GM19397 (cell line): ENCODE results near the gene WIPF3.
A peak's percentile ranks its signal among the peaks of the same experiment; 100 is the strongest.

Experiments used
- ATAC-seq: cut with Tn5 transposase; IDR thresholded peaks from one replicate; pipeline ENCODE4 v1.9.1; 2021; ENCODE audit warnings: mild to moderate bottlenecking, moderate library complexity; ENCODE audit not compliant: unreplicated experiment

WIPF3 gene

DNA sequence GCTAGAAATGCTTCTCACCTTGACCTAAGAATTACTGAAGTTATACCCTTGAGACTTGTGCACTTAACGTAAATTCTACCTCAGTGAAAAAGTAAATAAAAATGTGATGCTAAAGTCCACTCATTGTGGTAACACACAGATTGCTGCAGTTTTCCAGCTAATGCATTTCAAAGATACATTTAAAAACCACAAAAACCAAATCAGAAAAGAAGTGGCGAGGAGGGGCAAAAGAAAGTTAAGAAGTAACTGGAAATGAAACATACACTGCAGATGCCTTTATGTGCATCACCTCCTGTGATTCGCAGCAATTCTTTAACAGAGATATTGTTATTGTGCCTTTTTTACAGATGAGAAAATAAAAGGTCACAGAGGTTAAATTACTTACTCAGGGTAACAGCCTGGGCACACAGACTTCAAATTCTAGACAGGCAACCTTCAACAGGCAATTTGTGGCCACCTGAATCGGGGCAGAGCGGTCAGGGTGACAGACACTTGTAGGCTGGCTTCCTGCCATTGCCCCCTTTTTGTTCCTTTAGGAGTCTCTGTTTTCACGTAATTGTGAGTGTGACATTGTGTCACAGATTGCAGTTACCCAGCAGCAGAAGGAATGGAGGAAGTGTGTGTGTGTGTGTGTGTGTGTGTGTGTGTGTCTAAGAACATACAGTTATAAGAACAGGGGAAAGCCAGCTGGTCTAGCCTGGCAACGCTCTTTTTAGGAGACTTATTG, 1.9 kb downstream of the WIPF3 start:
- no peak for ATAC-seq

DNA sequence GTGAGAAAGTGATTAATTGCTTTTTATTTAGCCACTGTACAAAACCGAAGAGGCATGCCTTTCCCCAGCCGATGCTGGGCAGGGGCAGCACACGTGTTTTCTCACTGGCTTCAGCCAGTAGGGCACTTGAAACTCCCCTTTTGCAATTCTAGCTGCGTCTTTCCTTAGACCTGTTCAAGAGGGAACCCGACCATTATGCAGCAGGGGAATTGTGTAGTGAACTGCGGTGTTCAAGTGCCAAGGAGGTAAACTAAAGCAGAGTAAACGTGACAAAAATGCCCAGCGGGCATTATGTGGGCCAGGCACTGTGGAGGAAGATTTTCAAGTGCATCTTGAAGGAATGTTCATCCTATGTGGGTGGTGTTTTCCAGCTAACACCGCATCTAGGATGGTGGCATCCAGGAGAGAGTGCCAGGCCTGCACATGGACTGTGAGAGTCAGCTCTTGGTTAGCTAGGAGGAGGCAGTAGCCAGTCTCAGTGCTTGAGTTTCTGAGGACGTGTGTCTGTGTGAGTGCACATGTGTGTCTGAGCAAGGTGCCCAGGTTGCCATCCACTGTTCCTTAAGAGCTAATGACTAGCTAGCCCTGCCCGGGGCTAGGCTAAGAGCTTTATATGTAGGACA, 3.3 kb downstream of the WIPF3 start:
- ATAC-seq = no peak

- ATAC-seq = no peak
Measured at GRCh38 chr7:29810297-29810696, 4.0 kb downstream of the WIPF3 start.

GRCh38 chr7:29810813-29811482, 4.6 kb downstream of the WIPF3 start:
- ATAC-seq = no peak

GRCh38 chr7:29811586-29811985, 5.3 kb downstream of the WIPF3 start:
- ATAC-seq = no peak

GRCh38 chr7:29812185-29812876, 6.0 kb downstream of the WIPF3 start:
- ATAC-seq = no peak

GRCh38 chr7:29815181-29816105, 9.1 kb downstream of the WIPF3 start:
- ATAC-seq = no peak

DNA sequence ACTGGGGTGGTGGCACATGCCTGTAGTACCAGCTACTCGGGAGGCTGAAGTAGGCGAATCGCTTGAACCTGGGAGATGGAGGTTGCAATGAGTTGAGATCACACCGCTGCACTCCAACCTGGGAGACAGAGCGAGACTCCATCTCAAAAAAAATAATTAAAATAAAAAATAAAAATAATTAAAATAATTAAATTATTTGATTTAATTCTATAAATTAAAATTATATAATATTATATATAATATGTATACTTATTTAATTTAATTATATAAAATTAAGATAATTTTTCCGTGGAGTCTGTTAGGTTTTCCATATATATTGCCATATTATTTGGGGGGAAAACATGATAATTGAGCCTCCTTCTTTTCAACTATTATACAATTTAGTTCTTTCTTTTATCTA, 12.0 kb downstream of the WIPF3 start:
- no peak for ATAC-seq

DNA sequence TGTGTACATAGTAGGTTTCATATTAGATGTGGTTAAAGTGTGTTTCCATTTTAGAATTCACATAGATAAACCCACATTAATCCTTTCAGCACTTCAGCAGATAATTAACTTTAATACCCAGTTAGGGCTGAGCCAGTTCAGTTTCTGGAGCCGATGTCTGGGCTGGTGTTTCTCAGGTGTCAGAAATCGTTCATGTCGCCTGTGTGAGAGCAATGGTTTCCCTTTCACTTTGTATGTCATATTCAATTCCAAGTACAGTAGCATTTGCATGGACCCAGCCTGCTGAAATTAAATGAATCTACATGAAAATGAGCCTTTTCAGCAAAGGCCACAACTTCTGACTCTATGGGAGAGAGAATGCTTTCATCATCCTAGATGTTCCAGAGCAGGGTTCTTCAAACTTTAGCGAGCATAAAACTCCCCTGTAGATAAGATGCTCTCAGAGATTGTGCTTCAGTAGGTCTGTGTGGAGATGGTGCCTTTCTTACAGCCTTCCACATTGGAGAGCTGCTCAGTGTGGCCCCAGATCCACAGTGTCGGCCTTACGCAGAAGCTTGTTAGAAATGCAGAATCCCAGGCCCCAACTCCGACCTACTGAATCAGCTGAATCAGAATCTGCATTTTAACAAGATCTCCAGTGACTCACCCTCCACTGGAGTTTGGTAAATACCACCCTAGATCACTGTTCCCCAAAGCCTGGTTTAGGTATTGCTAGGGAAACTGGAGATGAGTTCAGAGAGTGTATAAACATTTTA, 19.6 kb downstream of the WIPF3 start:
- ATAC-seq = peak; percentile 89

- ATAC-seq = no peak
Measured at GRCh38 chr7:29826530-29826822, 20.2 kb downstream of the WIPF3 start.

- no peak for ATAC-seq
Measured at GRCh38 chr7:29826904-29827303, 20.6 kb downstream of the WIPF3 start.

DNA sequence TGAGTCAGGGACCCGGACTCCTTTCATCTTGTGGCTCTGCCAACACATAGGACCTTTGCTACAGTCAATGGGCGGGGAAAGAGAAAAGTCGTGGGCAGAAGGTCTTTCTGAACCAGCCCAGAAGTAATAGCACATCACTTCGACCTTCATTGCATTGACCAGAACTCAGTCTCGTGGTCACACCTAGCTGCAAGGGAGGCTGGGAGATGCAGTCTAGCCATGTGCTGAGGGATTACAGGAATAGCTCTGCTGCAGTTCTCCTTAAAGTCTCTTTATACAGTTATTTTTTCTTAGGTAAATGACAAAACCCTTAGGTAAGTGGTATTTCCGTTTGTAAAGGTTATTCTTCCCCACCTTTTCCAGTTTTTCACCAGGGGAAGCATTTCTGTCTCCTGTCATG, 25.4 kb downstream of the WIPF3 start:
- ATAC-seq = no peak

- no peak for ATAC-seq
Measured at GRCh38 chr7:29833929-29834328, 27.6 kb downstream of the WIPF3 start.

DNA sequence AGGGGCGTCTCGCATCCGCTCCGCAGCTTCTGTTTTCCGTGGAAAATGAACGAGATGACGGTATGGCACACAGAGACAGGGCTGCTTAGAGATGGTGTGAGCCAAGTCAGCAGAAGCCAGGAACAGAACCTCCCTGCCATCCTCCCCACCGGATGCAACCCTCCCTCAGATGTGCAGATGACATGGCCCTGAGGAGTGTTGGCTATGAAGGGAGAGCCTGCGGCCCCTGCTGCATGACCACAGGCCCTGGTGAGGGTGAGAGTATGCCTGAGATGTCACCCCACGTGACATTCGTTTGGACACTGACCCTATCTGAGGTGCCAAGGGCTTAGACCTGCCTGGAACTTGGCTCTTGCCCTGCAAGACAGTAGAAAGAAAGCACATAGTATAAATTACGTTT, 29.4 kb downstream of the WIPF3 start:
- no peak for ATAC-seq

DNA sequence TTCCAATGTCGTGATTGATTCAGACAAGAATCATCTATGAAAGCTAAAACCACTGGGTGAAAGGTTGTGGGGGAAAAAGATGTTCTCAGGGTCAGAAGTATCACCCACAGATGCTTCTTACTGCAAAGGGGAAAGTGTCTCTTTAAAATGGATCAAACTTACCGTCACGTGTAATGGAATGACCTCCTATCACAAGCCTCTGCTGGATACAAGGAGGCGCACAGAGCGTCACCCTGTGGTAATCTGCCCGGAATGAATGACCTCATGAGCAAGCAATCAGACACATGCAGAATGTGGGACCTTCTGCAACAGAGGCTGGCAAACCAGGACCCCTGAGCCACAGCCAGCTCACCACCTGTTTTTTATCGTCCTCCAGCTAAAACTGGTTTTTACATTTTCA, 33.0 kb downstream of the WIPF3 start:
- ATAC-seq = no peak

DNA sequence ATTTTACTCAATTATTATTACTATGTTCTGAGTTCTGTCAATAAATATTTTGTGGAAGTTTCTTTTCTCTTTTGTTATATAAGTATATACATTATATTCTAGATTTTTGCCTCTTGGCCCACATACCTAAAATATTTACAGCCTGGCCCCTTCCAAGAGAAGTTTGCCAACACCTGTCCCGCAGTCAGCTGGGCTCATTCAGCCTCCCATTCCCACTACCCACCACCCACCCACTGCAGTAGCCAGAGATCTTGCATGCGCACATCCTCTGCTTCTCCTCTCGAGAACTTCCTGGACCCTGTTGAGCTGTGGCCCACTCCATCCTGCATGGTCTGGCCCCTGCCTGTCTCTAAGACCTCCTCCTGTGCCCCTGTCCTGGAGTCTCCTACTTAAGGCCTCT, 33.6 kb downstream of the WIPF3 start:
- ATAC-seq = no peak

DNA sequence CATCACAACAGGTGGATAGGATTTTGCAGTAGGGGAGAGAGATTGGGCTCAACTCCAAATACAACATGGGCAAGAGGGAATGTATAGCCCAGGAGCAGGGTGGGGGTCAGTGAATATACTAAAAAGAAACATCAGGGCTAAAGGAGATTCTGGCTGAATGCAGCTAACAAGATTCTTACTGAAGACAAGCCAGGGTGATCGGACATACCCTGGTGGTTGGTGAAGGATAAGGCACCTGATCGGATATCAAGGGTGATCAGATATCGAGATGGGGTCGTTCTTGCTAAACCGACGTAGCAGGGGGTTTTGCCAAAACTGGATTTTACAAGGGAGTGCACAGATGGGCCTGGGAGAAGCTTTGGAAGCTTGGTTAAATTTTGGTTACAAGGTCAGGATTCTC, 34.4 kb downstream of the WIPF3 start:
- ATAC-seq = no peak

- no peak for ATAC-seq
Measured at GRCh38 chr7:29841926-29842701, 35.8 kb downstream of the WIPF3 start.

GRCh38 chr7:29843093-29843492, 36.8 kb downstream of the WIPF3 start:
- ATAC-seq = no peak
